Thyroid gland (tissue), 4 donors: ENCODE measurements around the gene SETD7.

Experiments
- CTCF ChIP-seq, 6 experiments: fragments of 200-600 bp in 3 of 6; fragments of 450-650 bp in 3 of 6; sonication (generic) in 3 of 6; IDR thresholded peaks; one replicate each; pipeline ENCODE4 v1.5.1; 2016 to 2019; ENCODE audit warnings: antibody characterized with exemption in 6 of 6, mild to moderate bottlenecking in 2 of 6, inconsistent platforms in 1 of 6, moderate library complexity in 1 of 6
- POLR2A ChIP-seq, 2 donors: fragments of 450-650 bp; IDR thresholded peaks; one replicate each; pipeline ENCODE4 v1.6.1; 2017; ENCODE audit warnings: antibody characterized with exemption in 2 of 2, mild to moderate bottlenecking in 2 of 2, moderate library complexity in 1 of 2

GRCh38 chr4:139537292-139537691, 18.7 kb downstream of the SETD7 start:
- TF ChIP-seq CTCF (IDR thresholded peaks at IDR 0.05) (no peak), POLR2A (IDR thresholded peaks at IDR 0.05) (no peak)
